Stromal cell of bone marrow (primary cell): ENCODE measurements around the gene DTHD1.

Source experiments
- DNase-seq: peaks from one replicate; pipeline ENCODE4 v3.0.0-alpha.2; 2012; ENCODE audit warnings: low read depth

DTHD1 gene

GRCh38 chr4:36316607-36317006 is 35.2 kb downstream of the DTHD1 start:
- no peak for DNase-seq

DNA sequence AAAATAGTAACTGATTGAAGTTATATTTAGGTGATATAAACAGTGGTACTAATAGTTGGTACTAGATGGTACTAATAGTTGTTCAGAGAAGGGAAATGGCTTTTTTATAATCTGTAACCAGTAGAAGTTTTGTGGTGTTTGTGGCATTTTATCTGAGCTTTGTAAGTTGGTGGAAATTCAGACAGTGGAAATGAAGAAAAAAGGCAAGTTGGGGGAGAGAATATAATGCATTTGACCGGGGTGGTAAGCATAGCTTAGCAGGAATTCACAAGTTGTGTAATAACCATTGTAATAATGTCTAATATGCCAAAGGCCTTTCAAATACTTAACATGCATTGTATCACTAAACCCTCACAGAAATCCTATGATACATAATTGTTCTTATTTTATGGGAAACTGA is 36.3 kb downstream of the DTHD1 start:
- no peak for DNase-seq

DNA sequence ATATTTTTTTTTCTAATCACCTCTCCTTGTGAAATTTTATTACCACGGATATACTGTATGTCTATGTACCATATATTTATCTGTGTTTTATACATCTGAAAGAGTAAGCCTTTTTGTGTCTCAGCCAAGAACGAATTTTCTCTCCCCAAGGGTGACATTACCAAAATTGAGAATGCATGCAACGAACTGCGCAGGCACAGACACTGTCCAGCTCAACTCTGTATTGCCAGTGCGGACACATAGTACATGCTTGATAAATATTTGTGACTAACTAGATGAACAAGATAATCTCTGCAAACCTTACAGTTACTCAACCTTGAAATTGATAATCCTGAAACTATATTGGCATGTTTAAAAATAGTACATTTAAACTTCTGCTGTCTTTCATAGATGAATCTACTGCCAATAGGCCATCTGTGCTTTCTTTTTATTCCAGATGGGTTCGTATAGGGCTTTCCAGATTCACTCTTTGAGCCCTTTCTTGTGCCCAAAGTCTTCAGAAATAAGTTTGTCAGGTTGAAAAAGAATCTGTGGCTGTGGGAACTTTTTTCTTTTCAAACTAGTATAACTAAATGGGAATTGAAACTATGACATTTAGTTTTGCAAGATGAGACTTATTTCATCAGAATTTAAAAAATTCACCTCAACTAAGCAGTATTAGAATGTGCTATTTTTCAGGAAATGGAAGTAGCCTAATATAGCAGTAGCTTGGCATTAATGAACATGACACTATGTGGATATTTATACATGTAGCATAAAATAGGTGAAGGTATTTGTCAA is 38.9 kb downstream of the DTHD1 start:
- DNase-seq, result no peak

DNA sequence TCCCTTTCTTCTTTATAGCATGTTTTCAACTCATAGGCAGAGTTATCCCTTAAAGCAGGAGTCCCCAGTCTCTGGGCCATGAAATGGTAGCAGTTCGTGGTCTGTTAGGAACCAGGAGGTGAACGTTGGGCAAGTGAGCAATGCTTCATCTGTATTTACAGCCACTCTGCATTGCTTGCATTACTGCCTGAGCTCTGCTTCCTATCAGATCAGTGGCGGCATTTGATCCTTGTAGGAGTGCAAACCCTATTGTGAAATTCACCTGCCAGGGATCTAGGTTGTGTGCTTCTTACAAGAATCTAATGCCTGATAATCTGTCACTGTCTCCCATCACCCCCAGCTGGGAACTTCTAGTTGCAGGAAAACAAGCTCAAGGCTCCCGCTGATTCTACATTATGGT is 39.8 kb downstream of the DTHD1 start:
- DNase-seq, result no peak

GRCh38 chr4:36322921-36323354 is 41.5 kb downstream of the DTHD1 start:
- DNase-seq, result no peak

GRCh38 chr4:36323816-36324419 is 42.5 kb downstream of the DTHD1 start:
- DNase-seq, result no peak

DNA sequence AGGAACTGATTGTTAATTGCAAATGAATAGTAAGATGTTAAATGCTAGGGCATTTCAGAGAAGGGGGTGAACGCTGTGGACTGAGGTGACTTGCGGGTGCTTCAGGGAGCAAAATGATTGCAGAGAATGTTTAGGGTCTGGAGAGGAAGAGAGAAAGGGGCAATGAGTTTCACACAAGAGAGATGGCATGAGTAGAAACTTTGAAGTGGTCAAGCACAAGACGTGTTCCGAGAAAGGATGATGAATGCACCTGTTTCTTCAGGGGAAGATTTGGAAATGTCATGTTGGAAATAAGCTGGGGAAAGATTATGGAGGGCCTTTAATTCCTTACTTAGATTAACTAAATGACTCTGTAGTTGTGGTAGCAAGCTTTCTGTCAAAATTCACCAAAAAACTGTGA is 43.4 kb downstream of the DTHD1 start:
- DNase-seq, result no peak

GRCh38 chr4:36325499-36325898 is 44.1 kb downstream of the DTHD1 start:
- DNase-seq, result no peak

DNA sequence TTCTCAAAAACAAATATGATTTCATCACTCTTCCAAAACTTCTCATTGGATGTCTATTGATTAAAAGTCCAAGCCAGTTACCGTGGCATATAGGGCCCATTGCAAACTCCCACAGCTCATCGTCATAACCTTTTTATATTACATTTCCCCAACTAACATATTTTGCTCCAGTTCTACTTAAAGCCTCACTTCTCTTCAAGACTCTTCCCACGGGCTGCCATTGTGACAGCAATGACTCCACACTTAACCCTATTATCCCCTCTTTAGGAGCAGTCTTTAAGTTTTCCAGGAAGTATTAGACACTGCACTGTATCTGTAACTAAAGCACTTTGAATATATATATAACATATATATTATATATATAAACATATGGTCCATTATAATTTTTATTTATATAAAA is 44.5 kb downstream of the DTHD1 start:
- no peak for DNase-seq

DNA sequence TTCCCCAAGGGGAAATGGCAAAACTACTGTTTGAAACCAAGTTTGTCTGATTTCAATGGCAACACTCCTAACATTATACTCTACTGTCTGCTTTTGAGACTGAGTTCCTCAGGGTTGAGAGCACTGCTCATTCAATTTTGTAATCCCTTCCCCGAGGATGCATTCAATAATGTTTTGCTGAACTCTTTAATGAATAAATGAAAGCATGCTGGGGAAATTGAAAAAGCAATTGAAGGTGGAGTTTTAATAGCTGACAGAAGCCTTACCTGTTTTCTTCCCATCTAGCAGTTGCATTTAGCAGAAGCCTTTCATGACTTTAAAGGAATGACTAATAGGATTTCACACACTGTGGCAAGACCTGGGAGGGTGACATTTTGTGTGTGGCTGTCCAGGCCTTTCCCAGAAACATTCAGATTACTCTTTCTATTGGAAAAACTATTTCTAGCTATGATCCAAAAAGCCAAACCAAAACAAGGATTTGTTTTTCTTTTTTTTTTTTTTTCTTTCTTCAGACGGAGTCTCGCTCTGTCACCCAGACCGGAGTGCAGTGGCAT is 45.1 kb downstream of the DTHD1 start:
- DNase-seq, result no peak

- DNase-seq, result no peak
These were observed 46.0 kb downstream of the DTHD1 start for GRCh38 chr4:36327400-36327799.

DNA sequence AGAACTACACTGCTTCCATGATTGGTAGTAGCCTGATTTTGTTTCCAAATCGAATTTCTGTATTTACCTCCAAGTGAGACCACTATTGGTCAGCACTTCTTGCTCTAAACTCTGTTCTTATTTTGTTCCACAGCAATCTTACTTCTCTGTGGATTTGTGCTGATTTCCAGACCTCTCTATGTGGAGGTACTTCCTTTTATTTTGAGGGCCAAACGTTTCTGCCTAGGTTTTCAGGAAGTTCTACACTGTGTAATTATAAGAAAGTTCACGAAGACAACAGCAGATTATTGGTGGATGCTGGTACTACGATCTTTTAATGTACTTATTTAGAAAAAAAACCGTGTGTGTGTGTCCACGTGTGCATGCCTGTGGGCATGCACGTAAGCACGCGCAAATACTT is 46.7 kb downstream of the DTHD1 start:
- no peak for DNase-seq

- DNase-seq, result no peak
These were observed 47.8 kb downstream of the DTHD1 start for GRCh38 chr4:36329228-36329627.

DNA sequence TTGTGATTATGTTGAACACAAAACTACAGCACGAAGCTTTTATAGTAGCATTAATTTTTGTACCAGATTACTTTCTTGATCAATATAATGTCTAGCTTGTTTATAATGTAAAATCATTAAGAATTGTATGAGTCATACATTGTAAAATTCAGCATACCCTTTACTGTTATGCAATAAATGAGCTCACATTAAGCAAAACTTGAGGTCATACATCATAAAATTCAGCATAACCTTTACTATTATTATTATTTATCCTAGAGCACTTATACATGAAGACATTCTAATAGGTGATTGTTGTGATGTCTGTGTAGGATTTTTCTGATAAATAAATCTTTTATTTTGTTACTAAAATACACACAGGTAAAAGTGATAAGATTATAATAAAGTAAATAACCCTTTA is 49.4 kb downstream of the DTHD1 start:
- no peak for DNase-seq

GRCh38 chr4:36332023-36332781 is 50.8 kb downstream of the DTHD1 start:
- DNase-seq, result no peak

DNA sequence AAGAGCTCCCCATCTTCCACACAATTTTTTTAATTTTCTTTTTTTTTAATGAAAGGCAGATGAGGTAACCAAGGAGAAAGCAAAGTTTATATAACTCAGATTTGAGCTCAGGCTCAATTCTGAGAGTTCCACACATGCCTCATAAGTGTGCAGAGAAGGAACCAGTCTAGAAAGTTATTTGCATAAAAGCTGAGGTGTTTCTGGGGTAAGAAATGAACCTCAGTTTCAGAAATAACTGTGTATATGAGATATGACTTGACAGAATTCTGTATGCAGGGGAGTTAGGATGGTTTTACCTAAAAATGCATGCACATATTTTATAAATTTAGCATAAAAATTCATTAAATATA is 51.3 kb downstream of the DTHD1 start:
- no peak for DNase-seq

- DNase-seq, result no peak
These were observed 52.0 kb downstream of the DTHD1 start for GRCh38 chr4:36333303-36333877.

GRCh38 chr4:36337665-36338185 is 56.3 kb downstream of the DTHD1 start:
- DNase-seq, result no peak

GRCh38 chr4:36338973-36339372 is 57.6 kb downstream of the DTHD1 start:
- DNase-seq, result no peak

DNA sequence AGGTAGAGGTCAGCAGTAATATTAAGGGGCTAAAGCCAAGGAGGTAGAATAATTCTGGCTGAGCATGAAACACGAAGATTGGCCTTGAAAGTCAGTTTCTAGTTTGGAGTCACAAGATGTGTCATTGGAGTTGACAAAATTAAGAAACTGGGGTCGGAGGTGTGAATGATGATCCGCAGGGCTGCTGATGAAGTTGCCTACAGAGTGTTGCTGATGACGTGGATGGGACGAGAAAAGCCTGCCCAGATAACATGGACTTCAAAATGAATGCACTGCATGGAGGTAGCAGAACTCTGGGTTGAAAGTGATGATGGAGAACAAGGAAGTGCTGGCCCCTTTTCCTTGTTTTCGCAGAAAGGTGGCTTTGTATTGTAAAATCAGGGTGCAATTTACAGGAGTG is 60.5 kb downstream of the DTHD1 start:
- no peak for DNase-seq

DNA sequence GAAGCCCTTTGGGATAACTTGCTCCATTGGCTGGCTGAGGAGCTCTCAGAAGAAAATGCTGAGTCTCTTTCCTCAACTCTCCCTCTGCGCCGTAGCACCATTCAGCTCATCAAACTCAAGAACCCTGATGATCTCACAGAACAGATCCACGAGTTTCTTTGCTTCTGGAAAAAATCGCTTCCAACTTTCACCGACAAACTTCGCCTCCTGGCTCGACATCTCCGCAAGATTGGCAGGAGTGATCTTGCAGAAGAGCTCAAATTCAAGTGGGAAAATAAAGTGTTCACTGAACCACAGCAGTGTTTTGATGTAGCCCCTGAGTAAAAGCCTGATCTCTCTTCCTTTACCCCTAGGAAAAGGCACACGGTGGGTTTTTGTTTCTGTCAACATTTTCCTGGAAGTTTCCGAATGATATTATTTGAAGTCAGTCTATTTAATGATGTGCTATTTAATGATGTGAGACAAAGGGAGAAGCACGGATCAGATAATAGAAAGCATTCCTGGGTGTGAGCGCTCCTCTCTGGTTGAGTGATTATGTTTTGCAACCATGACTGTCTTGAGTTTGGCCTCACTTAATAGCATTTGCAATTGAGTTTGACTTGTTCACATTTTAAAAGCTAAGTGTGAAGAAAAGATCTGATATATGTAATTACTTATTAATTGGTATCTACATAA is 62.2 kb downstream of the DTHD1 start:
- DNase-seq, result no peak
